GM21737 (cell line): ENCODE results near the gene C1orf185.
"Not testable (repeated sequence)": the region's sequence is repeated elsewhere in the genome, so short reads cannot be mapped to it uniquely, and the experiment has no call there.

Experiments used
- ATAC-seq: cut with Tn5 transposase; IDR thresholded peaks from one replicate; pipeline ENCODE4 v1.9.1; 2021; ENCODE audit warnings: mild to moderate bottlenecking, moderate library complexity; ENCODE audit not compliant: unreplicated experiment

C1orf185 gene

DNA sequence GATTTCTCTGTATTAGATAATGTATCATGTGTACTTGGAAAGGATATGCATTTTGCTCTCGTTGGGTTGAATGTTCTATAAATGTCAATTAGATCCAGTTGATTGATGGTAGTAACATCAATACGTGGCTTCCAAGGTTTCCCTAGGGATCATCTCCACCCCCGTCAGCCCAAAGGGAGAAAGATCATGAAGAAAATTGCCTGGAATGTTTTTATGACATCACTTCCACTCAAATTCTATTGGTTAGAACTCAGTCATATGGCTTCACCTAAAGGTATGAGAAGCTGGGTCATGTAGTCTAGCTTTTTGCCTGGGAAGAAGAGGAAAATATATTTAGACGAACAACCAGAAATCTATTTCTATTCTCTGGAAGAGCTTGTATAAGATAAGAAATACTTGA, at the start of gene C1orf185:
Gene C1orf185, plus strand, starts transcription at position 253 of the 400 bp plus-strand sequence. Its CDS starts 6 bp downstream, at position 259.
- ATAC-seq, result no peak

DNA sequence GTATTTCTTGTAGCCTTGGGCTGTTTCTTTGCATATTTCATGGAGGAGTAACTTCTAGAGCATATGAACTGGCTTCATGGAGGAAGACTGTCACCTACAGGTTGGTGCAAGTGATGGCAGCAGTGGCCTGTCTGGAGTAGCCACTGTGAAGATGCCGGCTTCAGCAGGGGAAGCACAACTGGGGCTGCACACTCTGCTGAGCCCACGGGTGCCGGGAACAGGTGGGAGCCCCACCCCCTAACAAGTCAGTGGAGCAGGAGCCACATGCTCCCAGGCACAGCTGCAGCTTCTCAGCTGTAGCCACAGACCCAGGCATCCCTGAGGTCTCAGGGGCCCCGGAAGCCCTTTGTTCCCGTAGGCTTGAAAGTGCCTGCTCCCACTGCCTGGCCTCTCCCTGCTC, 43.2 kb upstream of the C1orf185 start:
- ATAC-seq, result no peak

DNA sequence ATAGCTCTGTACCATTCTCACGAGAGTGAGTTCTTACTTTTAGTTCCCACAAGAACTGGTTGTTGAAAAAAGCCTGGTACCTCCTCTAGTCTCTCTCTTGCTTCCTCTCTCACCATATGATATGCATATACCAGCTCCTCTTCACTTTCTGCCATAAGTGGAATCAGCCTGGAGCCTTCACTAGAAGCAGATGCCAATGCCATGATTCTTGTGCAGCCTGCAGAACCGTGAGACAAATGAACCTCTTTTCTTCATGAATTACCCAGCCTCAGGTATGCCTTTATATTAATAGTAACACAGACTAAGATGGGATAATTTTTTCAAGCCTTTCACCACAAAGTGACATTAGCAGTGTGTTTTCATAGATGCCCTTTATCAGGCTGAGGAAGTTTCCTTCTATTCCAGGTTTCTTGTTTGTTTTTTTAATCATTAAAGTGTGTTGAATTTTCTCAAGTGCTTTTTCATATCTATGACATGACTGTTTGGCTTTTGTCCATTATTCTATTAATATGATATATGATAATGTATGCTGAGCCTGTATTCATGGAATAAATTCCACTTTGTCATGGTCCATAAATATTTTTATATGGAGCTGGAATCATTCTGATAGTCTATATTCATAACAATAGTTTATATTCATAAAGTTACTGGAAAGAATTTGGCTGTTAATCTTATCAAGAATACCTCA, 40.7 kb upstream of the C1orf185 start:
- ATAC-seq, result no peak

DNA sequence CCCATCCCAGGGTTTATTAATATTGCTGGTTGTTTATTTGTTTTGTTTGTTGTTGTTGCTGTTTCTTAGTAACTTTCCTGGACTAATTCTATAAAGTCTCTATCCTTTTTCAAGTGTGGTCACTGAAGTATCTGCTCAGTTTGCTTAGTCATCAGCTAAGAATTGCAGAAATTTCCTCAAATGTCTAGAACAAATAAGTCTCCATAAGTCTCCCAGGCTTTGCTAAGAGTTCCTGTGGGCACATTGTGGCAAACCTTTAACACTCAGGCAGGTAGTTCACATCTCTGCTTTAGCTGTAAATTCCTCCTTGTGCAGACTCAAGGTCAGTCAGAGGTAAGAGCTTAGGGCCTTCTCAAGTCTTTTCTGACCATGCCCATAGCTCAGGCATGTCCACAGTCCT, 38.9 kb upstream of the C1orf185 start:
- ATAC-seq, result no peak

DNA sequence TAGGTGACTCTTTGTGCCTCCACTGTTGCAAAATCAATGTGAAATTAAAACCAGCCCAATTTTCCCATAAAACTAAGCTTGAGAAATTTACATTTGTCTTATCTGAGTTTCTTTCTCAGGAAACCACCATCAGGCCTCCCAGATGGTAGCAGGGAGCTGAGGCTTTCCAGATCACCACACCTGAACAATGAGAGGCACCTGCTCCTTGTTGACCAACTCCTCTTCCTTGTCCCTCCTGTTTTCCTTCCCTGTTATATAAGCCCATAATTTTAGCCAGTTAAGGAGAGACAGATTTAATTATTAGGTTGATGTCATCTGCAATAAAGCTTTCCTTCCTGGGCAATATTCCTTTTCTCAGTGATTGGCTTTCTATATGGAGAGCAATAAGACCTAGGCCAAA, 32.0 kb upstream of the C1orf185 start:
- no peak for ATAC-seq

DNA sequence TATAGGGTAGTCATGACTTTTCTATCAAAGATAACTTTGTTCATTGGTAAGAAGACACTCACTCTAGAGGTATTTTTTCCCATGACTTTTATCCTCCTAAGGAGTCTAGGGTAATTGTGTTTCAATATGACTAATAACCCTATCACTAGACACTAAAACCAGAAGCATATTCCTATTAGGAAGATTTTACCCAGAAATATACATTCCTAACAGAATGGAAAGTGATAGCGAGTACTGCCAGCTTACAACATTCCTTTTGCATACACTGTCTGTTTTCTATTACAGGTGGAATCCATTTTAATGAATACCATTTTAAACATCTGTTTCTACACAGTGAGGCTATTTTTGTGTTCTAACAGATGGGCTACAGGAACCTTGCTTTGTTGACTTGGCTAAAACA, 31.4 kb upstream of the C1orf185 start:
- ATAC-seq, result no peak

DNA sequence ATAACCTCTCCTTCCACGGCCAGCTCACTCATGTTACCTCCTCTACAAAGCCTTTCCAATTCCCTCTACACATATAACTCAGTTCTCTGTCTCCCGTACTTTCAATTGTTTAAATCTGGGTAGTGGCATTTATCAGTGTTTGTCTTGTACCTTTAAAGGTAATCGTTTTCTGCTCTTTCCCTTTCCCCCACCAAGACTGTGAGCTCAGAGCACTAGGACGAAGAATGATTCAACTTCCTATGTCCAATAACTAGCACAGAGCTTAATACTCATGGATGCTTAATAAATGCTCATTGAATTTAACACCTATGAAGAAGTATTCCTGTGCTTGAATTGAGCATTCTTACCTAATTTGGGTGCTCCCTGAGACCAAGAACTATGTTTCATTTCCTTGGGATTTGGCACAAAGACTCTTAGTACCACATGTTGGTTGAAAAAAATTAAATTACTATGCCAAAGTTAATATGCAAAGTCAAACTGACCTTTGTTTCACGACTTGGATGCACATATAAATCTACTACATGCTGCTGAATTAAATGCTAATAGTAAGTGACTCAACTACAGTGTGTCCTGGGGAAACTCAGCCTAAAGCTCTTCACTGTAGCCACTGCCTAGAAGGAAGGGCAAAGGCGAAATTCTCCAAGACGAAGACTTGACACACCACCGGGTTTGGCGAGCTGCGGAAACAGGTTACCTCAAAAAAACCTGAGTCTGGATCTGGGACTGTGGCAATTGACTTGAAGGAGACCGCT, 30.6 kb upstream of the C1orf185 start:
- no peak for ATAC-seq

DNA sequence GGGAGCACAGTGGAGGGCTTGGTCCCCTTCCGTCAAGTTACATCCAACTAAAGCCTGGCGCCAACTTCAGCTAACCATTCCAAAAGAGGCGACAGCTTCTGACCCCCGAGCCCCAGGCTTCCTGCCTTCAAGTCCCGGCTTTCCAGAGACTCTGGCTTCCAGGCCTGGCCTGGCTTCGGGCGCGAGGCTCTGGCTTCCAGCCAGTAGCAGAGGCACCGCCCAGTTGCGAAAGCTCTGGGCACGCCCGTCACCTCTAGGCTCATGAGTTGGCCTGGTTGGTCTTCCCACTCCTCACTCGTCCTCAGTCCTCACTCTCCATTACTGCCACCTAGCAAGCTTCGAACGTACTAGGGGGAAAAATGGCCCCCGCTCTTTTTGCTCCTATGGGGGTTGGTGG, 30.0 kb upstream of the C1orf185 start:
- ATAC-seq, result no peak

DNA sequence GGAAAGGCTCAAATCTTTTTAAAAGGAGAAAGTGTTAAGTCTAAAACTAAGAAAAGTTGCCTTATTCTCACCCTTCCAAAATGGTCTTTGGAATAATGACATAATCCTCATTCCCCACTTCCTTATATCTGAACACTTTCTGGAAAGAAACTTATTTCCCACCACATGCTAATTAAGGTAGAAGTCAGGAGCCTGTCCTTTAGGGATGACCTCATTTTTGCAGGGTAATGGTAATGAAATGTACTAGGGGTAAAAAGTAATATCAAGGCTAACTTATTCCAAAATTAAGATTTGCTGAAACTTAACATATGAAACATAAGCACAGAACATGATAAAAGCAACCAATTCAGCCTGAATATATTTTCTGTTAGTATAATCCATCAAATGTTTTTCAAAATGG, 29.4 kb upstream of the C1orf185 start:
- ATAC-seq, result no peak

DNA sequence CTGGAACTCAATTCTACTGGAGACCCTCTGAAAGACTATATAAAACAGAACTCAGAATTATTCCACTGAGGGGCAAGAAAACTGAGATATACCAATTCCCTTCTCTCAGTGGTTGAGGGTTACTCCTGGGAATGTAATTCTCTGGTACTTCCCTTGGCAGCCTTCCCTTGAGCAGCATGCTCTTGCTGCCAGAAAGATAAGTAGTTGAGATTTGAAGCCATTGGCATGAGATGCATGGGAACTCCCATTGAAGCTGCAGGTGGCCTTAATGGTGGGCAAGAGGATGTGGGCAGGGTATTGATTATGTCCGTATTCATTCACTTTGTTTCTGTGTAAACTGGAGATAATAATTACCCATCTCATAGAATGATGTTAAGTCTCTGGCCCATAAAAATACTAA, 28.6 kb upstream of the C1orf185 start:
- no peak for ATAC-seq

DNA sequence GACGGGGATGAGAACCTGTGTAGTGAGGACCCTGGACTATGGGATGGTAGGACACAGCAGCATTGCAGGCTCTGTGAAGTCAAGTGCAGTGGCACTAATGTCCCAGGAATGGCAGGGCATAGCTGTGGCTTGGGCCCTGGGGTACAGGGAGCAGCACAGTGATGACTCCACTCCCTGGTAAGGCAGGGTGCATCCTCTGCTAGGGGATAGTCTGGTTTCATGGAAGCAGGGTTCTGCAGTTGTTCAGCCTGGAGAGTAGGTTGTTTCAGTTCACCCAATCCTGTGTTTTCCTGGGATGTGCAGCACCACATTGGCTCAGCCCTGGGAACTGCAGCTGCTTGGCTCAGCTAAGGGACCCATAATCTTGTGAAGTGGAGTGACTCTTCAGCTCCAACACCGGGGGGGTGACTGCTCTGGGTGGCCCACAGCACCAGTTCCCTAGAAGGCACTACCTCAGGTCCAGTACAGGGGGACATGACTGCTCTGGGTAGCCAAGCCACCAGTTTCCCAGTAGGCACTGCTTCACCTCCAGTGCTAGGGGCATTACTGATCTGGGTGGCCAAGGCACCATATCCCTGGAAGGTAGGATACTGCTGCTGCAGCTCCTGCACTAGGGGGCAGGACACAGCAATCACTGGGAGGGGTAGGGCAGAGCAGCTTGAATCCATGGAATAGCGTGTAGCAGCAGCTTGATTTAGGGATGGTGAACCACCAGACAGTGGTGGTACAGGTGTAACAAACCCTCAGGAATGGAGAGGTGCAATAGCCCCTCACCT, 15.3 kb upstream of the C1orf185 start:
- no peak for ATAC-seq

DNA sequence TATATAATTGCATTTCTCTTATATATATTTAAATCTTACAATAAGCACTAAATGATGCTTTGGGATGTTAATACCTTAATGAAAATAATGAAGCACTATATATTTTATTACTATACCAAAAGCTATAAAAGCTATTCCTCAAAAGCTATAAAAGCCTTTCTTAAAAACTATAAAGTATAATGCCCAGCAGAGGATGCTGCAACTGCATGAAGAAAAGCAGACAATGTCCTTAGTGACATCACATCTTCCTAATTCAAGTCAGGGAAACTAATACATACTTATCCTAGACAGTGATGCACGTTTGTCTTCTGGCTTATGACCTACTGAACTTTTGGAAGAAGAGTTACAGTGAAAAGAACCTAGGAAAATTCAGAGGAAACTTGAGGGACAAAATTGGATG, 13.6 kb upstream of the C1orf185 start:
- no peak for ATAC-seq

DNA sequence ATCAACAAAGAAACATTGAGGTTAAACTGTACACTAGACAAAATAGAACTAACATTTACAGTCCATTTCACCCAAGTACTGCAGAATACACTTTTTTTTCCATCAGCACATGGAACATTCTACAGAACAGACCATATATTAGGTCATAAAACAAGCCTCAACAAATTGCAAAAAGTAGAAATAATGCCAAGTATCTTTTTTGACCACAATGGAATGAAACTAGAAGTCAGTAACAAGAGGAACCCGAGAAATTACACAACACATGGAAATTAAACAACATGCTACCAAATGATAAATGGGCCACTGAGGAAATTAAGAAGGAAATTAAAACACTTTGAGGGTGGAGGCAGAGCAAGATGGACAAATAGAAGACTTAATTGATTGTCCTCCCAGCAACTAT, 8.4 kb upstream of the C1orf185 start:
- no peak for ATAC-seq

DNA sequence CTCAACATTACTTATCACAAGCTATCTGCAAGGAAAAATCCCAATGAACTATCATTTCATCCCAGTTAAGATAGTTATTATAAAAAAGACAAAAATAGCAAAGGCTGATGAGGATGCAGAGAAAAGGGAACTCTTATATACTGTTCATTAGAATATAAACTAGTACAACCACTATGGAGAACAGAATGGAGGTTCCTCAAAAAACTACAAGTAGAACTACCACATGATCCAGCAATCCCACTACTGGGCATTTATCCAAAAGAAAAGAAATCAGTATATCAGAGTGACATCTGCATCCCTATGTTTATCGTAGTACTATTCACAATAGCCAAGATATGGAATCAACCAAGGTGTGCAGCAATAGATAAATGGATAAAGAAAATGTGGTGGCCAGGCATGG, 4.9 kb upstream of the C1orf185 start:
- no peak for ATAC-seq

DNA sequence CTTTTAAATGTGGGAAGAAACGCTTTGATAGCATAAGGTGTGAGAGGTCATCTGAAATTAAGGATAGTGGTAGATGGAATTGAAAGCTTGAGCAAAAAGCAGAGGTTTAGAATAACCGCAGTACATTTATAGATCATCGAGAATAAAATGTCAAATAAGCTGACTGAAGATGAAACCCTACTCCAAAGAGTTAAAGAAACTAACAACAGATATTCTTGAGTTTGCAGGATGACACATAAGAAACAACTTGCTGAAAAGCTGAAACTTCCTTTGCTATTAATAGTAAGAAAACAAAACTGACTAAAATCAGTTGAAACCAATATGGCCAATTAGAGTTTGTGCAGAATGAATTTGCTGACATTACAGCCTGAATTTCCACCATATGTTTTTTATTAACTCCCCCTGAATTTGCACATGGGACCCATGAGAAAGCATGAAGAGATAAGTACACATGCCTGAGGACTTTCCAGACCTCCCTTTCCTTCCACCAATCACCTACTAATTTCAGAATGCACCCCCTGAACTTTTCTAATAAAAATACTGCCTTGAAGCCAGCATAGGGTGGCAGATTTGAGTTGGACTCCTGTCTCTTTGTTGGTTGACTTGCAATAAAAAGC, 1.7 kb upstream of the C1orf185 start:
- ATAC-seq, result no peak

DNA sequence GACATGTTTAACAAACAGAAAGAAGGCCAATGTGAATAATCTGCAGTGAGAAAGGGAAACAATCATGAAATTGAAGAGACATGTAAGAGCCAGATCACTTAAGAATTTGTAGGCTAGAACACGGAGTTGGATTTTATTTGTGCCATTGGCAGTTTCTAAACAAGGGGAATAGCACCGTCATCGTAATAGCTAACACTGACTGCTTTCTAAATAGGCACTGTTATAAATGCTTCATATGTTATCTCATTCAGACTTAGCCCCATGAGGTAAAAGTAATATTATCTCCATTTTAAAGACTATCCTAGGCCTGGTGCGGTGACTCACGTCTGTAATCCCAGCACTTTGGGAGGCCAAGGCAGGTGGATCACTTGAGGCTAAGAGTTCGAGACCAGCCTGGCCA, 12.1 kb downstream of the C1orf185 start:
- ATAC-seq, result no peak

DNA sequence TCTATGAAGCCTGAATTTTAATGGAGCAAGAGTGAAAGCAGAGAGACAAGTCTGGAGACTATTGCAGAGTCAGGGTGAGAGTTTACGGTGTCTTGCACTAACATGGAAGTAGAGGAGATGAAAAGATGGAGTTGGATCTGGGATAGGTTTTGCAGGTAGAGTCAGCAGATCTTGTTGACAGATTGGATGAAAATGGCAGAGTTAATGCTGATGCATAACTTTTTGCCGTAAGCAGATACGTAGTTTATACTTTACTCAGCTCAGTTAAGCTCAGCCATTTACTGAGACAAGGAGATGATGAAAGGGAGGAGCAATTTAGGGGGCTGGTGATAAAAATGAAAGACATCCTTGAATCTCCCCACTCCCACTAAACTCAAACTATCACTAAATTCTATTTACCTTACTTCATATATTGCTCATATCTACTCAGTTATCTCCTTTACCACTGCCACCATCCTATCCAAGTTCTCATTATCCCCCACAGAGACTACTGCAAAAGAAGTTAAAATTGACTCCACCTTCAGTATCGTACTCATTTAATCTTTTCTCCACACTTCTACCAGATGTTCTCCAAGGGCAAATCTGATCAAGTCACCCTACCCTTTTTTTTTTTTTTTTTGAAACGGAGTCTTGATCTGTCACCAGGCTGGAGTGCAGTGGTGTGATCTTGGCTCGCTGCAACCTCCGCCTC, 13.8 kb downstream of the C1orf185 start:
- ATAC-seq, result no peak

DNA sequence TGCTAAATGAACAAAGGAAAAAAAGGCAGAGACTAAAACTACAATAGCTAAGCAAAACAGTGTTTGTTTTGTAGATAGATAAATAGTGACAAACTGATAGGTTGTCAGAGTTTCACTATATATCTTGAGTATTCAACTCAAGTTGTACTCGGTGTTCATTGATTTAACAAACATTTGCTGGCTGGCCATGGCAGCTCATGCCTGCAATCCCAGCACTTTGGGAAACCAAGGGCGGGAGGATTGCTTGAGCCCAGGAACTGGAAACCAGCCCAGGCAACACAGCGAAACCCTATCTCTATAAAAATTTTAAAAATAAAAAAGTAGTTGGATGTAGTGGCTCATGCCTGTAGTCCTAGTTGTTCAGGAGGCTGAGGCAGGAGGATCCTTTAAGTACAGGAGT, 17.3 kb downstream of the C1orf185 start:
- no peak for ATAC-seq

DNA sequence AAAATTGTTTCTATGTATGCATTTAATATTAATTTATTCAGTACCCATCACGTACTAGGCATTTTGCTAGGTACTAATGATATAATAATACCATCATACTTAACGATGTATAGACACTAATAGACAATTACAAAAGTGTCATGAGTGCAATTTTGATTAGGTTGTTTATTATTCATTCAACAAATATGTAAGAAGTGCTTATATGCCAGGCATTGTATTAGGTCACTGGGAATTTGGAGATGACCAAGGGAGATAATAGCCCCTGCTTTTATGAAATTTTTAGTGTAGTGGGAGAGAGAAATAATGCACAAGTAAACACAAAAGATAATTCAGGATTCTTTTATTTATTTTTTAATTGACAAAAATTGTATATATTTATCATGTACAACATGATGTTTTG, 18.6 kb downstream of the C1orf185 start:
- no peak for ATAC-seq

DNA sequence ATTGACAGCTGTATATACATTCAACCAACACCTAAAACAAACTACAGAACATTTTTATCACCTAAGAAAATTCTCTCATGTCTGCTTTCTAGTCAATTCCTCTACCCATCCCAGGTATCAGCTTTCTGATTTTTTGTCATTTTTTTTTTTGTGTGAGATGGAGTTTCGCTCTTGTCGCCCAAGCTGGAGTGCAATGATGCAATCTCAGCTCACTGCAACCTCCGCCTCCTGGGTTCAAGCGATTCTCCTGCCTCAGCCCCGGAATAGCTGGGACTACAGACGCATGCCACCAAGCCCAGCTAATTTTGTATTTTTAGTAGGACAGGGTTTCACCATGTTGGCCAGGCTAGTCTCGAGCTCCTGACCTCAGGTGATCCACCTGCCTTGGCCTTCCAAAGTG, 25.1 kb downstream of the C1orf185 start:
- not testable (repeated sequence) for ATAC-seq

DNA sequence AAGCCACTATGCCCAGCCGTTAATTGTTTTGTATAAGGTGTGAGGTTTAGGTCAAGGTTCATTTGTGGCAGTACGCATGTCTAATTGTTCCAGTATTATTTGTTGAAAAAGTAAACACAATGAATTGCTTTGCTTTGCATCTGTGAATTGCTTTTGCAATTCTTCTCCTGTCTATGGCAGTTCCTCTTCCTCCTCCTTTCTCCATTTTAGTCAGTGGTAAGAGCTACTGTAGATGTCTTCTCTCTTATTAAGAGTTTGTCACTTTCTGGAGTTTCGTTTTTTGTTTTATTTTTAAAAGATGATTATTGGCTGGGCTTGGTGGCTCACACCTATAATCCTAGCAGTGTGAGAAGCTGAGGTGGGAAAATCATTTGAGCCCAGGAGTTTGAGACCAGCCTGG, 29.2 kb downstream of the C1orf185 start:
- no peak for ATAC-seq
